ENCODE data around the gene KIF26B.

- TF ChIP-seq EZH2 (IDR thresholded peaks at IDR 0.05; ENCODE audit: insufficient read depth, poor library complexity, severe bottlenecking) (no peak), EZH2phosphoT487 (IDR thresholded peaks at IDR 0.05; ENCODE audit: insufficient read depth, low read depth) (no peak)
These were observed 46.5 kb upstream of the KIF26B start for GRCh38 chr1:245108246-245108645.

Measured in GM23248 (cell line).